ENCODE results near the gene KCNJ9. TPM values are rescaled to one million over a fixed set of nuclear protein-coding genes. Genes with fewer than 3 reads are reported as not detected.

Gene KCNJ9
- total and polyA plus RNA-seq, 10 of the 15 experiments (the other 5 are each of a cell fraction or from before 2014, with no cell fraction given): 0.12 TPM; not detected in 9

- H3K4me2 ChIP-seq (ENCODE audit: control insufficient read depth, insufficient read depth): no peak overlapping the region
- no peaks in the 10 kb centered on the region for H3K36me3 ChIP-seq (ENCODE audit: control insufficient read depth in 2 of 2, insufficient read depth in 2 of 2, low read length in 1 of 2)
- whole genome bisulfite sequencing (ENCODE audit: insufficient coverage, insufficient replicate concordance, low lambda C conversion rate, missing lambda C conversion rate): 48% methylated on average over 15 of the region's 16 CpGs
- DNase-seq (ENCODE audit: low read depth, low spot score): no peak
- peaks cover 0 to 5% of the 10 kb centered on the region in 2 experiments; a peak in 2 of 4 replicates for H3K27me3 ChIP-seq (replicated peaks in 1 of 2; ENCODE audit: control insufficient read depth in 2 of 2, insufficient read depth in 2 of 2, low read length in 1 of 2)
- intact Hi-C loops (cut with micrococcal nuclease; ENCODE audit: unreplicated experiment) (no loop called here), in situ Hi-C loops (cut with MboI) (no loop called here)
- H3K79me2 ChIP-seq (ENCODE audit: control insufficient read depth, insufficient read depth, low read length): no peaks in the 10 kb centered on the region
- ChIA-PET SMC1A (ENCODE audit: uncharacterized antibody, unreplicated experiment) (interaction anchor here (0.5 kb wide), 1 partner anchor 147 kb away, joined by 3 read pairs; no protein-coding TSS in a partner anchor), RAD21 (ENCODE audit: unreplicated experiment) (no interaction called here), POLR2A (no interaction called here), CTCF (interaction anchor here (0.7 to 1.5 kb wide), 4 partner anchors 14 to 169 kb away, joined by 3 to 5 read pairs (median 4); no protein-coding TSS in a partner anchor)
- no TSS peak for BruUV-seq (replicated peaks)
- H3K9ac ChIP-seq (ENCODE audit: control insufficient read depth, insufficient read depth, low read length): no peak overlapping the region
- H3K27ac ChIP-seq (ENCODE audit: control insufficient read depth, insufficient read depth): no peak overlapping the region
- no peaks in the 10 kb centered on the region for H3K4me1 ChIP-seq (ENCODE audit: control insufficient read depth, insufficient read depth, low read length)
- no peaks in the 10 kb centered on the region for H3K9me3 ChIP-seq (replicated peaks; ENCODE audit: control insufficient read depth, insufficient read depth, low read length)
- FAIRE-seq: no peak
- ATAC-seq: no peak
- no peak overlapping the region for H2AFZ ChIP-seq (ENCODE audit: control insufficient read depth, low read depth, low read length)
- H4K20me1 ChIP-seq (ENCODE audit: control insufficient read depth, insufficient read depth): no peaks in the 10 kb centered on the region
- H3K4me3 ChIP-seq: no peak overlapping the region
- no peak for TF ChIP-seq CREB1 (IDR thresholded peaks at IDR 0.05; ENCODE audit: low read depth)
- TF ChIP-seq USF2 (IDR thresholded peaks at IDR 0.05; ENCODE audit: borderline replicate concordance, low read depth, low read length): no peak
- TF ChIP-seq ZBTB40 (IDR thresholded peaks at IDR 0.05; ENCODE audit: borderline replicate concordance): no peak
- no peak for TF ChIP-seq POU2F2 (IDR thresholded peaks at IDR 0.05; ENCODE audit: borderline replicate concordance, low read depth, low read length)
- TF ChIP-seq IRF5 (IDR thresholded peaks at IDR 0.05; ENCODE audit: borderline replicate concordance): no peak
- TF ChIP-seq ATF2 (IDR thresholded peaks at IDR 0.05; ENCODE audit: low read length): no peak
- TF ChIP-seq ZNF687 (IDR thresholded peaks at IDR 0.05): no peak
- TF ChIP-seq, protein P1, sequence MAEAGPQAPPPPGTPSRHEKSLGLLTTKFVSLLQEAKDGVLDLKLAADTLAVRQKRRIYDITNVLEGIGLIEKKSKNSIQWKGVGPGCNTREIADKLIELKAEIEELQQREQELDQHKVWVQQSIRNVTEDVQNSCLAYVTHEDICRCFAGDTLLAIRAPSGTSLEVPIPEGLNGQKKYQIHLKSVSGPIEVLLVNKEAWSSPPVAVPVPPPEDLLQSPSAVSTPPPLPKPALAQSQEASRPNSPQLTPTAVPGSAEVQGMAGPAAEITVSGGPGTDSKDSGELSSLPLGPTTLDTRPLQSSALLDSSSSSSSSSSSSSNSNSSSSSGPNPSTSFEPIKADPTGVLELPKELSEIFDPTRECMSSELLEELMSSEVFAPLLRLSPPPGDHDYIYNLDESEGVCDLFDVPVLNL (IDR thresholded peaks at IDR 0.05; ENCODE audit: low read depth, low read length): no peak
- TF ChIP-seq ZNF274 (IDR thresholded peaks at IDR 0.05; ENCODE audit: insufficient read depth, insufficient read length): no peak
Measured at GRCh38 chr1:160122978-160123495, 41.7 kb downstream of the KCNJ9 start.
